Liver (tissue), 3 donors: Measurements from ENCODE around the gene ATP2B3.

Experiments used
- RXRA ChIP-seq, 2 donors: IDR thresholded peaks; 2 replicates each; pipeline ENCODE4 v1.6.1; 2017 to 2018; ENCODE audit warnings: antibody characterized with exemption in 2 of 2, mild to moderate bottlenecking in 1 of 2
- TF ChIP-seq, protein P1 (sequence below): fragments of 150-350 bp; IDR thresholded peaks from 2 replicates; pipeline ENCODE4 v1.5.1; 2017; ENCODE audit warnings: improper control_type of control experiment, low read depth, low read length; ENCODE audit not compliant: missing input control
- TF ChIP-seq, protein P2 (sequence below): IDR thresholded peaks from 2 replicates; pipeline ENCODE4 v1.6.1; 2016; ENCODE audit warnings: antibody characterized with exemption, mild to moderate bottlenecking
- TF ChIP-seq, protein P3 (sequence below): IDR thresholded peaks from 2 replicates; pipeline ENCODE4 v1.6.1; 2016; ENCODE audit warnings: antibody characterized with exemption
- donor health status: healthy.
- donor health status: healthy.

DNA sequence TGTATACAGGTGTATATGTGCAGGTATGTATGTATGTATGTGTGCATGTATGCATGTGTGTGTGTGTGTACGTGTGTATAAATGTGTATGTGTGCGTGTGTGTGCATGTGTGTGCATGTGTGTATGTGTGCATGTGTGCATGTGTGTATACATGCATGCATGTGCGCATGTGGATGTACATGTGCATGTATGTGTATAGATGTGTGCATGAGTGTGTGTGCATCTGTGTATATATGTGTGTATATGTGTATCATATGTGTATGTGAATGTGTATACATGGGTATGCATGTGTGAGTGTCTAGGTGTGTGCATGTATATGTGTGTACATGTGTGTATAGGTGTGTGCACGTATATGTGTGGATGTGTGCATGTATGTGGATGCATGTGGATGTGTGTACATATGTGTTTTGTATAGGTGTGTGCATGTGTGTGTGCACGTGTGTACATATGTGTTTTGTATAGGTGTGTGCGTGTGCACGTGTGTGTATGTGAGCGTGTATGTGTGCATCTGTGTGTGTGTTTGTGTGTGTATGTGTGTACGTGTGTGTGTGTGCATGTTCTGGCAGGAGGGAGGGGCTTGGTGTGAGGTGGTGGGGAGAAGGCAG lies 16.7 kb upstream of the ATP2B3 start:
- TF ChIP-seq, protein P1, sequence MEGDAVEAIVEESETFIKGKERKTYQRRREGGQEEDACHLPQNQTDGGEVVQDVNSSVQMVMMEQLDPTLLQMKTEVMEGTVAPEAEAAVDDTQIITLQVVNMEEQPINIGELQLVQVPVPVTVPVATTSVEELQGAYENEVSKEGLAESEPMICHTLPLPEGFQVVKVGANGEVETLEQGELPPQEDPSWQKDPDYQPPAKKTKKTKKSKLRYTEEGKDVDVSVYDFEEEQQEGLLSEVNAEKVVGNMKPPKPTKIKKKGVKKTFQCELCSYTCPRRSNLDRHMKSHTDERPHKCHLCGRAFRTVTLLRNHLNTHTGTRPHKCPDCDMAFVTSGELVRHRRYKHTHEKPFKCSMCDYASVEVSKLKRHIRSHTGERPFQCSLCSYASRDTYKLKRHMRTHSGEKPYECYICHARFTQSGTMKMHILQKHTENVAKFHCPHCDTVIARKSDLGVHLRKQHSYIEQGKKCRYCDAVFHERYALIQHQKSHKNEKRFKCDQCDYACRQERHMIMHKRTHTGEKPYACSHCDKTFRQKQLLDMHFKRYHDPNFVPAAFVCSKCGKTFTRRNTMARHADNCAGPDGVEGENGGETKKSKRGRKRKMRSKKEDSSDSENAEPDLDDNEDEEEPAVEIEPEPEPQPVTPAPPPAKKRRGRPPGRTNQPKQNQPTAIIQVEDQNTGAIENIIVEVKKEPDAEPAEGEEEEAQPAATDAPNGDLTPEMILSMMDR = no peak
- TF ChIP-seq, protein P2, sequence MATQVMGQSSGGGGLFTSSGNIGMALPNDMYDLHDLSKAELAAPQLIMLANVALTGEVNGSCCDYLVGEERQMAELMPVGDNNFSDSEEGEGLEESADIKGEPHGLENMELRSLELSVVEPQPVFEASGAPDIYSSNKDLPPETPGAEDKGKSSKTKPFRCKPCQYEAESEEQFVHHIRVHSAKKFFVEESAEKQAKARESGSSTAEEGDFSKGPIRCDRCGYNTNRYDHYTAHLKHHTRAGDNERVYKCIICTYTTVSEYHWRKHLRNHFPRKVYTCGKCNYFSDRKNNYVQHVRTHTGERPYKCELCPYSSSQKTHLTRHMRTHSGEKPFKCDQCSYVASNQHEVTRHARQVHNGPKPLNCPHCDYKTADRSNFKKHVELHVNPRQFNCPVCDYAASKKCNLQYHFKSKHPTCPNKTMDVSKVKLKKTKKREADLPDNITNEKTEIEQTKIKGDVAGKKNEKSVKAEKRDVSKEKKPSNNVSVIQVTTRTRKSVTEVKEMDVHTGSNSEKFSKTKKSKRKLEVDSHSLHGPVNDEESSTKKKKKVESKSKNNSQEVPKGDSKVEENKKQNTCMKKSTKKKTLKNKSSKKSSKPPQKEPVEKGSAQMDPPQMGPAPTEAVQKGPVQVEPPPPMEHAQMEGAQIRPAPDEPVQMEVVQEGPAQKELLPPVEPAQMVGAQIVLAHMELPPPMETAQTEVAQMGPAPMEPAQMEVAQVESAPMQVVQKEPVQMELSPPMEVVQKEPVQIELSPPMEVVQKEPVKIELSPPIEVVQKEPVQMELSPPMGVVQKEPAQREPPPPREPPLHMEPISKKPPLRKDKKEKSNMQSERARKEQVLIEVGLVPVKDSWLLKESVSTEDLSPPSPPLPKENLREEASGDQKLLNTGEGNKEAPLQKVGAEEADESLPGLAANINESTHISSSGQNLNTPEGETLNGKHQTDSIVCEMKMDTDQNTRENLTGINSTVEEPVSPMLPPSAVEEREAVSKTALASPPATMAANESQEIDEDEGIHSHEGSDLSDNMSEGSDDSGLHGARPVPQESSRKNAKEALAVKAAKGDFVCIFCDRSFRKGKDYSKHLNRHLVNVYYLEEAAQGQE = no peak
- TF ChIP-seq RXRA (IDR thresholded peaks at IDR 0.05) = no peak
- TF ChIP-seq, protein P3, sequence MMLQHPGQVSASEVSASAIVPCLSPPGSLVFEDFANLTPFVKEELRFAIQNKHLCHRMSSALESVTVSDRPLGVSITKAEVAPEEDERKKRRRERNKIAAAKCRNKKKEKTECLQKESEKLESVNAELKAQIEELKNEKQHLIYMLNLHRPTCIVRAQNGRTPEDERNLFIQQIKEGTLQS = no peak
